D721Med (cell line): ENCODE results near the gene SETD3.

Experiments used
- DNase-seq: peaks from one replicate; pipeline ENCODE4 v3.0.0; 2011; ENCODE audit warnings: low spot score; ENCODE audit not compliant: insufficient read length
- FAIRE-seq: peaks from 2 replicates; lab custom pipeline; 2011; peaks lifted over from hg19 to GRCh38; lab: Jason Lieb, UNC
- CTCF ChIP-seq: IDR thresholded peaks from 2 replicates; pipeline ENCODE4 v1.5.1; 2012; ENCODE audit warnings: mild to moderate bottlenecking, control low read depth; ENCODE audit not compliant: insufficient read depth; ENCODE audit errors: missing control alignments

Gene SETD3

GRCh38 chr14:99516871-99517642 is 36.4 kb upstream of the SETD3 start:
- FAIRE-seq = no peak
- no peak for TF ChIP-seq CTCF
- no peak for DNase-seq

- DNase-seq = no peak
- no peak for TF ChIP-seq CTCF
- FAIRE-seq = no peak
These were observed 35.7 kb upstream of the SETD3 start for GRCh38 chr14:99516156-99516870.

- no peak for TF ChIP-seq CTCF
- FAIRE-seq (no peak), DNase-seq (no peak)
These were observed 34.9 kb upstream of the SETD3 start for GRCh38 chr14:99515301-99516155.

- TF ChIP-seq CTCF = no peak
- FAIRE-seq (no peak), DNase-seq (no peak)
These were observed 34.1 kb upstream of the SETD3 start for GRCh38 chr14:99514552-99515300.

- no peak for TF ChIP-seq CTCF
- no peak for DNase-seq
- no peak for FAIRE-seq
These were observed 33.4 kb upstream of the SETD3 start for GRCh38 chr14:99513946-99514551.

GRCh38 chr14:99513183-99513694 is 32.6 kb upstream of the SETD3 start:
- no peak for TF ChIP-seq CTCF
- DNase-seq (no peak), FAIRE-seq (no peak)
